H1 (cell line): ENCODE measurements around the gene ACE. TPM values are rescaled to one million over a fixed set of nuclear protein-coding genes. Genes with fewer than 3 reads are reported as not detected.
A peak's percentile ranks its signal among the peaks of the same experiment; 100 is the strongest.

Experiments
- CREB1 ChIP-seq: IDR thresholded peaks from 2 replicates; pipeline ENCODE4 v1.6.1; 2012; ENCODE audit warnings: inconsistent platforms
- CTBP2 ChIP-seq: IDR thresholded peaks from 2 replicates; pipeline ENCODE4 v1.7.0; 2011; ENCODE audit warnings: borderline replicate concordance, mild to moderate bottlenecking, moderate library complexity, mixed read lengths, low read length; ENCODE audit not compliant: insufficient read depth, insufficient read length
- CTCF ChIP-seq, 3 experiments: IDR thresholded peaks; 1 replicate in 2 of 3; 2 replicates in 1 of 3; pipeline versions ENCODE4 v1.5.1 to v1.6.1; 2011; ENCODE audit warnings: low read length in 3 of 3, mild to moderate bottlenecking in 3 of 3, inconsistent platforms in 2 of 3, low read depth in 1 of 3, moderate library complexity in 1 of 3; ENCODE audit not compliant: insufficient read depth in 1 of 3; ENCODE audit errors: control extremely low read depth in 1 of 3
- EGR1 ChIP-seq: IDR thresholded peaks from 2 replicates; pipeline ENCODE4 v1.6.1; 2011; ENCODE audit warnings: low read depth, low read length, borderline replicate concordance
- EP300 ChIP-seq, 2 experiments: IDR thresholded peaks; 1 replicate in 1 of 2; 2 replicates in 1 of 2; pipeline ENCODE4 v1.6.1; 2011 to 2012; ENCODE audit warnings: low read depth in 2 of 2, low read length in 2 of 2, mild to moderate bottlenecking in 2 of 2, borderline replicate concordance in 1 of 2, inconsistent platforms in 1 of 2, moderate library complexity in 1 of 2
- FOSL1 ChIP-seq: IDR thresholded peaks from 2 replicates; pipeline ENCODE4 v1.6.1; 2011; ENCODE audit warnings: mild to moderate bottlenecking, low read depth, low read length, moderate library complexity; ENCODE audit not compliant: insufficient read depth
- HDAC2 ChIP-seq, 2 experiments: fragments of 300-600 bp in 1 of 2; sonication (generic) in 1 of 2; IDR thresholded peaks; 2 replicates each; pipeline ENCODE4 v1.6.1; 2011 to 2012; ENCODE audit warnings: low read depth in 2 of 2, low read length in 2 of 2, mild to moderate bottlenecking in 2 of 2, moderate library complexity in 2 of 2, borderline replicate concordance in 1 of 2, inconsistent platforms in 1 of 2
- JUN ChIP-seq: IDR thresholded peaks from 2 replicates; pipeline ENCODE4 v1.6.1; 2011; ENCODE audit warnings: low read depth, mild to moderate bottlenecking, improper control_type of control experiment, low read length
- JUND ChIP-seq: IDR thresholded peaks from 2 replicates; pipeline ENCODE4 v1.6.1; 2011; ENCODE audit warnings: mild to moderate bottlenecking, improper control_type of control experiment, low read length
- KDM1A ChIP-seq: fragments of 200-600, 300-600 bp; sonication (generic); IDR thresholded peaks from 2 replicates; pipeline ENCODE4 v1.7.1; 2016; ENCODE audit warnings: mild to moderate bottlenecking, low read length, borderline replicate concordance
- KDM5A ChIP-seq: fragments of 200-600 bp; IDR thresholded peaks from 2 replicates; pipeline ENCODE4 v1.7.1; 2012; ENCODE audit warnings: mild to moderate bottlenecking, low read length, inconsistent platforms, mixed read lengths
- NANOG ChIP-seq: IDR thresholded peaks from 2 replicates; pipeline ENCODE4 v1.6.1; 2011; ENCODE audit warnings: low read length, low read depth, mild to moderate bottlenecking, inconsistent platforms; ENCODE audit not compliant: insufficient read depth, poor library complexity, severe bottlenecking
- POU5F1 ChIP-seq: IDR thresholded peaks from 2 replicates; pipeline ENCODE4 v1.6.1; 2011; ENCODE audit warnings: low read depth, mild to moderate bottlenecking, low read length, moderate library complexity
- RAD21 ChIP-seq, 2 experiments: IDR thresholded peaks in 1 of 2; conservative IDR thresholded peaks in 1 of 2; 2 replicates each; pipeline ENCODE4 v1.6.1; 2011; ENCODE audit warnings: low read depth in 2 of 2, low read length in 2 of 2, improper control_type of control experiment in 1 of 2, inconsistent platforms in 1 of 2, mild to moderate bottlenecking in 1 of 2, moderate library complexity in 1 of 2
- RBBP5 ChIP-seq: IDR thresholded peaks from 2 replicates; pipeline ENCODE4 v1.7.1; 2012; ENCODE audit warnings: low read depth, mild to moderate bottlenecking, inconsistent platforms, low read length, moderate library complexity, borderline replicate concordance
- RFX5 ChIP-seq: IDR thresholded peaks from 2 replicates; pipeline ENCODE4 v1.6.1; 2011; ENCODE audit warnings: low read depth, low read length, improper control_type of control experiment, borderline replicate concordance
- SIX5 ChIP-seq: IDR thresholded peaks from 2 replicates; pipeline ENCODE4 v1.6.1; 2011; ENCODE audit warnings: mild to moderate bottlenecking, low read depth, low read length
- SRF ChIP-seq: IDR thresholded peaks from 2 replicates; pipeline ENCODE4 v1.6.1; 2011; ENCODE audit warnings: mild to moderate bottlenecking, low read depth, low read length, moderate library complexity
- SUZ12 ChIP-seq: fragments of 200-600 bp; sonication (generic); IDR thresholded peaks from 2 replicates; pipeline ENCODE4 v1.6.1; 2012; ENCODE audit warnings: mild to moderate bottlenecking, inconsistent platforms, low read length, moderate library complexity, mixed read lengths
- YY1 ChIP-seq: IDR thresholded peaks from 2 replicates; pipeline ENCODE4 v1.6.1; 2011; ENCODE audit warnings: low read depth, mild to moderate bottlenecking, low read length
- polyA plus RNA-seq, 7 experiments: library from polyadenylated mRNA; depleted of rRNA in 3 of 7; stranded (reverse) in 5 of 7; unstranded in 2 of 7; fragments of >200 nt in 5 of 7; fragments of 200-250 nt in 2 of 7; gene quantifications; 1 replicate in 5 of 7; 2 replicates in 1 of 7; 4 replicates in 1 of 7; pipeline versions ENCODE4 v1.2.1 to v1.2.3, GENCODE V29; 2011 to 2013; ENCODE audit warnings: missing spikeins in 2 of 7, mixed read lengths in 2 of 7
- total RNA-seq: library from RNA; stranded (reverse); fragmentation: NEBNext Ultra II Directional; extraction: Animal tissue kit (Norgen Biotek cat#: 25700); gene quantifications from 2 replicates; pipeline ENCODE4 v1.2.1, GENCODE V29; 2021

Gene ACE
- total and polyA plus RNA-seq, 2 of the 8 experiments (the other 6 are each of a cell fraction or from before 2014, with no cell fraction given), result 2.5 to 5.5 TPM

GRCh38 chr17:63523253-63523855, 46.5 kb downstream of the ACE start, which contains the start of gene KCNH6 (continued):
- TF ChIP-seq EGR1, result no peak
- no peak for TF ChIP-seq YY1
- no peak for TF ChIP-seq EP300 (IDR thresholded peaks at IDR 0.05; ENCODE audit: borderline replicate concordance in 1 of 2, low read depth in 2 of 2, low read length in 2 of 2)
- no peak; a peak in 2 of 4 replicates for TF ChIP-seq HDAC2 (IDR thresholded peaks at IDR 0.05; ENCODE audit: borderline replicate concordance in 1 of 2, low read depth in 2 of 2, low read length in 2 of 2)
- no peak for TF ChIP-seq KDM5A
- TF ChIP-seq CTBP2, result no peak
- no peak for TF ChIP-seq FOSL1
- no peak for TF ChIP-seq POU5F1
- peak; percentile 24 to 34 for TF ChIP-seq RAD21 (IDR thresholded peaks at IDR 0.05 in 1 of 2, conservative IDR thresholded peaks at IDR 0.05 in 1 of 2; ENCODE audit: low read depth in 2 of 2, low read length in 2 of 2)
- no peak for TF ChIP-seq RFX5
- TF ChIP-seq NANOG, result no peak
- TF ChIP-seq RBBP5, result peak; percentile 66; the same call in 1 of the 2 replicates
- TF ChIP-seq SRF, result no peak
- no peak for TF ChIP-seq JUND
- TF ChIP-seq CREB1, result no peak
- no peak for TF ChIP-seq JUN
- TF ChIP-seq SIX5, result no peak
- no peak for TF ChIP-seq SUZ12
- no peak for TF ChIP-seq KDM1A
- TF ChIP-seq CTCF (IDR thresholded peaks at IDR 0.05; ENCODE audit: control extremely low read depth in 1 of 3, insufficient read depth in 1 of 3, low read depth in 1 of 3, low read length in 3 of 3), result peak in 2 of 3 experiments; percentile 0 to 20; a peak in 2 of 4 replicates
